Suprapubic skin (tissue), 4 donors: ENCODE measurements around the gene CGB8. TPM values are rescaled to one million over a fixed set of nuclear protein-coding genes. Genes with fewer than 3 reads are reported as not detected.

Experiments
- DNase-seq, 2 donors: peaks; one replicate each; pipeline ENCODE4 v3.0.0-alpha.2; 2019; ENCODE audit warnings: low spot score in 2 of 2
- H3K27ac ChIP-seq: fragments of 200-600 bp; sonication (generic); one replicate; pipeline ENCODE4 v1.5.1; 2019
- H3K27me3 ChIP-seq: fragments of 200-600 bp; sonication (generic); one replicate; pipeline ENCODE4 v1.5.1; 2019
- H3K36me3 ChIP-seq: fragments of 200-600 bp; sonication (generic); one replicate; pipeline ENCODE4 v1.5.1; 2019
- H3K4me1 ChIP-seq: fragments of 200-600 bp; sonication (generic); one replicate; pipeline ENCODE4 v1.5.1; 2019
- H3K4me3 ChIP-seq: fragments of 200-600 bp; sonication (generic); one replicate; pipeline ENCODE4 v1.5.1; 2019; ENCODE audit warnings: mild to moderate bottlenecking
- H3K9me3 ChIP-seq: fragments of 200-600 bp; sonication (generic); one replicate; pipeline ENCODE4 v1.5.1; 2019
- EP300 ChIP-seq: sonication (generic); formaldehyde crosslinking; IDR thresholded peaks from one replicate; pipeline ENCODE4 v1.6.1; 2017; ENCODE audit warnings: antibody characterized with exemption
- POLR2A ChIP-seq, 2 donors: fragments of 450-650 bp; IDR thresholded peaks; one replicate each; pipeline ENCODE4 v1.6.1; 2017; ENCODE audit warnings: antibody characterized with exemption in 2 of 2, mild to moderate bottlenecking in 2 of 2, moderate library complexity in 2 of 2
- POLR2AphosphoS5 ChIP-seq, 3 donors: sonication (generic); formaldehyde crosslinking; IDR thresholded peaks; one replicate each; pipeline ENCODE4 v1.6.1; 2017; ENCODE audit warnings: antibody characterized with exemption in 3 of 3
- WGBS: methylation state at CpG from one replicate; pipeline ENCODE4 v1.1.5; 2018; 5-methylcytosine and 5-hydroxymethylcytosine counted together
- total RNA-seq, 4 donors: library from RNA; depleted of rRNA; stranded (reverse); fragments of >200 nt; gene quantifications; one replicate each; pipeline ENCODE4 v1.1.0, GENCODE V29; 2016
- TF ChIP-seq, protein P1 (sequence below), 2 donors: fragments of 200-600 bp in 1 of 2; fragments of 450-650 bp in 1 of 2; sonication (generic) in 1 of 2; IDR thresholded peaks; one replicate each; pipeline ENCODE4 v1.5.1; 2016 to 2019; ENCODE audit warnings: antibody characterized with exemption in 2 of 2, mild to moderate bottlenecking in 1 of 2, moderate library complexity in 1 of 2

The CGB8 gene
- total RNA-seq, 4 donors from 2014 or later = not detected

DNA sequence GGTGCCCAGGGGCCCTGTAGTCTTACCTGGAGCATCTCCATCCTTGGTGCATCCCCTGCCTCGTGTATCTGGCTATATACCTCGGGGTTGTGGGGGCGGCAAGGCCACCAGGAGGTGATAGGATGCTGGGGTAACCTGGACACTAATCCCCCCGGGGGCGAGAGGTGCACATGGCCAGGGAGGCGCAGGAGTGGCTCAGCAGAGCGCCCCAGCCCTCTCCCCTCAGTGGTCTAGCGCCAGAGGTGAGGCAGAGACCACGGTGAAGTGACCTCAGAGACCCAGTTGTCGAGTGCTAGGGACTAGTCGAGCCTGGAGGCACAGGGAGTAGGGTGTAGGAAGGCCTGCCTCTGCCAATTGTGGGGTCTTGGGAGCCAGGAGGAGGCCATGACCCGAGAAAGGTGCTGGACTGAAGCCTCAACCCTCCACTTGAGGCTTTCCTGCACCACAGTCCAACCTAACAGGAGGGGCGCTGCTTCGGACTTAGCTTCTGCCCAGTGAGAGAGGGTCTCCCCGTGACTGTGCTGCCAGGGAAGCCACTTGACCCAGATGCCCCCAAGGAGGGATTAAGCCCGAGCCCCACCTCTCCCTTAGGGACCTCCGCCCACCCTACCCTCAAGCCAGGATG is 31.8 kb downstream of the CGB8 start, which contains the start of gene LHB:
Gene LHB, minus strand, starts transcription at position 51 of the 625 bp plus-strand sequence. Its CDS starts 10 bp downstream, at position 41.
- peaks cover 27% of the 10 kb centered on the region for H3K36me3 ChIP-seq
- DNase-seq = no peak
- H3K9me3 ChIP-seq = no peaks in the 10 kb centered on the region
- peak within 1 kb of the TSS; percentile 54 for H3K4me3 ChIP-seq
- peaks cover 27% of the 10 kb centered on the region for H3K4me1 ChIP-seq
- H3K27me3 ChIP-seq = peaks cover 6% of the 10 kb centered on the region
- WGBS = 88% methylated on average over 5 of the region's 17 CpGs
- no peak within 1 kb of the TSS for H3K27ac ChIP-seq
- TF ChIP-seq POLR2AphosphoS5 (IDR thresholded peaks at IDR 0.05) = no peak

DNA sequence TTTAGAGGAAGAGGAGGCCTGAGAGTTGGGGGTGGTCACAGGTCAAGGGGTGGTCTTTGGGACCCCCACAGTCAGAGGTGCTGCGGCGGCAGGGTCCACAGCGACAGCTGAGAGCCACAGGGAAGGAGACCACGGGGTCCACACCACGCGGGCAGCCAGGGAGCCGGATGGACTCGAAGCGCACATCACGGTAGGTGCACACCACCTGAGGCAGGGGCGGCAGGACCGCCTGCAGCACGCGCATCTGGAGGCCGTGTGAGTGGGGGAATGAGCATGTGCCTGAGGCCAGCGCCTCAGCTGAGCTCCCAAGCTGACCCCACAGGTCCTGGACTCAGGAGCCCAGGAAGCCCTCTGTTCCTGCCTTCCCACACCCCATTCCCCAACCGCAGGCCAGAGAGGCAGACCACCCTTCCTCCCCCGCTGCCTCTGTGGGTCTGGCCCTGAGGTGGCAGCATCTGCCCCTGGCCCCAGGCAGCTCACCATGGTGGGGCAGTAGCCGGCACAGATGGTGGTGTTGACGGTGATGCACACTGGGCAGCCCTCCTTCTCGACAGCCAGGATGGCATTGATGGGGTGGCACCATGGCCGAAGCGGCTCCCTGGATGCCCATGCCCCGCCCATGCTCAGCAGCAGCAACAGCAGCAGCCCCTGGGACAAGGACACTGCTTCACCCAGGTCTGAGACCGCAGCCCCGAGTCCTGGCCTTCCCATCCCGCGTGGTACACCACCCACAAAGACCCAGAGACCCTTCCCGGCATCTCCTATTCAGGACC is 32.7 kb downstream of the CGB8 start:
- peaks cover 6% of the 10 kb centered on the region for H3K27me3 ChIP-seq
- WGBS = 95% methylated on average over 4 of the region's 29 CpGs
- peaks cover 36% of the 10 kb centered on the region for H3K36me3 ChIP-seq
- no peaks in the 10 kb centered on the region for H3K9me3 ChIP-seq
- TF ChIP-seq POLR2AphosphoS5 (IDR thresholded peaks at IDR 0.05) (no peak), POLR2A (IDR thresholded peaks at IDR 0.05) (no peak)
- TF ChIP-seq, protein P1, sequence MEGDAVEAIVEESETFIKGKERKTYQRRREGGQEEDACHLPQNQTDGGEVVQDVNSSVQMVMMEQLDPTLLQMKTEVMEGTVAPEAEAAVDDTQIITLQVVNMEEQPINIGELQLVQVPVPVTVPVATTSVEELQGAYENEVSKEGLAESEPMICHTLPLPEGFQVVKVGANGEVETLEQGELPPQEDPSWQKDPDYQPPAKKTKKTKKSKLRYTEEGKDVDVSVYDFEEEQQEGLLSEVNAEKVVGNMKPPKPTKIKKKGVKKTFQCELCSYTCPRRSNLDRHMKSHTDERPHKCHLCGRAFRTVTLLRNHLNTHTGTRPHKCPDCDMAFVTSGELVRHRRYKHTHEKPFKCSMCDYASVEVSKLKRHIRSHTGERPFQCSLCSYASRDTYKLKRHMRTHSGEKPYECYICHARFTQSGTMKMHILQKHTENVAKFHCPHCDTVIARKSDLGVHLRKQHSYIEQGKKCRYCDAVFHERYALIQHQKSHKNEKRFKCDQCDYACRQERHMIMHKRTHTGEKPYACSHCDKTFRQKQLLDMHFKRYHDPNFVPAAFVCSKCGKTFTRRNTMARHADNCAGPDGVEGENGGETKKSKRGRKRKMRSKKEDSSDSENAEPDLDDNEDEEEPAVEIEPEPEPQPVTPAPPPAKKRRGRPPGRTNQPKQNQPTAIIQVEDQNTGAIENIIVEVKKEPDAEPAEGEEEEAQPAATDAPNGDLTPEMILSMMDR (IDR thresholded peaks at IDR 0.05) = no peak
- peaks cover 27% of the 10 kb centered on the region for H3K4me1 ChIP-seq
- no peak for DNase-seq
- H3K4me3 ChIP-seq = no peak overlapping the region
- H3K27ac ChIP-seq = no peak overlapping the region

DNA sequence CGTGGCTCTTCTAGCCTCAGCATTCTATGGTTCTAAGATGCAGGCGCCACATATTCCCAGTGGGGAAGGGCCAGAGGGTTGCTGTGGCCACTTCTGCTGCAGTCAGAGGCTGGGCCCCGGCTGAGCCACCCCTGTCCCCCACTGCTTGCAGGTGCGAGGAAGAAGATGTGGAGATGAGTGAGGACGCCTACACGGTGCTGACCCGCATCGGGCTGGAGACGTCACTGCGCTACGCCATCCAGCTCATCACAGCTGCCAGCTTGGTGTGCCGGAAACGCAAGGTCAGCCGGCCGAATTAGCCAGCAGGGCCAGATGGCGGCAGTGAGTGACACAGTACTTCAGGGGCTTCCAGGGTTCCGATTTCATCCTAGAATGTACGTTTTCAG is 34.0 kb downstream of the CGB8 start:
- H3K9me3 ChIP-seq = no peaks in the 10 kb centered on the region

DNA sequence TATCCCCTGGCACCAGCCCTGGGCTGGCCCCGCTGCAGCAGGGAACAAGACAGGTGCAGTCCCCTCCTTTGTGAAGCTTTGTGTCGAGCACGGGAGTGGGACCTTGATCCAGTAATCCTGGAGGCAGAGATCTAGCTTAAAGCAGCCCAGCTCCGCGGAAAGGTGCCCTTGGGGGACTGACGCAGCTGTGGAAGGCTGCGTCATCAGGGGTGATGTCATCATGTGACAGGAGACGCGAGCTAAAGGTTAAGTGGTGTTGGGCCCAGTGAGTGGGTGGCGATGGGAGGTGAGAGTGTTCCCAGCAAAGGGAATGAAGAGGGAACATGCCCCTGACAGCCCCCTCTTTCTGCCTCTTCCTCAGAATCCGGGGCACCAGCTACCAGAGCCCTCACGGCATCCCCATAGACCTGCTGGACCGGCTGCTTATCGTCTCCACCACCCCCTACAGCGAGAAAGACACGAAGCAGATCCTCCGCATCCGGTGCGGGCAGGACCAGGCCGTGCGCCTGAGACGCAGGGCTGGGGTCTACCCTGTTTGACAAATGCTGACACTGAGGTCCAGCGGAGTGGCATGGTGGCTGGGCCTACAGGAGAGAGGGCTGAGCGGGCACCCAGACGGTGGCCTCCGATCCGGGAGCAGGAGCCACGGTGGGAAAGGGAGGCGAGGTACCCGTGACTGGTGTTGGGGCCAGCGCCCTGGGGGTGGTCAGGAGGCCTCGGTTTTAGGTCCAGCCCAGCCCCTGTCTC is 34.6 kb downstream of the CGB8 start:
- 86% methylated on average over 25 of the region's 32 CpGs for WGBS
- no peak for DNase-seq
- Histone ChIP-seq H3K4me3 (no peak overlapping the region), H3K36me3 (peaks cover 56% of the 10 kb centered on the region), H3K27me3 (peaks cover 2% of the 10 kb centered on the region), H3K4me1 (peaks cover 21% of the 10 kb centered on the region), H3K9me3 (no peaks in the 10 kb centered on the region), H3K27ac (no peak overlapping the region)
- TF ChIP-seq POLR2AphosphoS5 (IDR thresholded peaks at IDR 0.05) (no peak), POLR2A (IDR thresholded peaks at IDR 0.05) (no peak)

More for the DNA sequence above, 34.0 kb downstream of the CGB8 start:
- H3K27ac ChIP-seq = no peak overlapping the region
- H3K4me3 ChIP-seq = no peak overlapping the region
- WGBS = 97% methylated on average over 10 of the region's 18 CpGs
- no peak for TF ChIP-seq EP300
- TF ChIP-seq, protein P1 (IDR thresholded peaks at IDR 0.05) = no peak
- TF ChIP-seq POLR2A (IDR thresholded peaks at IDR 0.05) = no peak
- TF ChIP-seq POLR2AphosphoS5 (IDR thresholded peaks at IDR 0.05) = no peak
- peaks cover 50% of the 10 kb centered on the region for H3K36me3 ChIP-seq
- no peak for DNase-seq
- H3K27me3 ChIP-seq = peaks cover 6% of the 10 kb centered on the region
- H3K4me1 ChIP-seq = peaks cover 27% of the 10 kb centered on the region

DNA sequence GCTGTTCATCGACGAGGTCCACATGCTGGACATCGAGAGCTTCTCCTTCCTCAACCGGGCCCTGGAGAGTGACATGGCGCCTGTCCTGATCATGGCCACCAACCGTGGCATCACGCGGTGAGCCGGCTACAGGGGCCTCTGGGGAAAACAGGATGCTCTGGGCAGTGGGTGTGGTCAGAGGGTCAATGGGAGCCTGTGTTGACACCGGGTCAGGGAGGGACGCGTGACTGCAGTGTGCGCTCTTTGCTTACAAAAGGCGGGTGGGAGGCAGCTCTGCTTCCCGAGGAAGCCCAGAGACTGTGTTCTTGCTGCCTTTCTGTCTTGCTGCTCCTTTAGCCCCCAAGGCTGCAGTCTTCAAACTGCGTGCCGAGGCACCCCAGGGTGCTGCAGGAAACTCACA is 37.7 kb downstream of the CGB8 start:
- Histone ChIP-seq H3K36me3 (peaks cover 77% of the 10 kb centered on the region), H3K4me1 (no peaks in the 10 kb centered on the region), H3K4me3 (no peak overlapping the region), H3K27ac (no peak overlapping the region), H3K9me3 (no peaks in the 10 kb centered on the region), H3K27me3 (no peaks in the 10 kb centered on the region)
- TF ChIP-seq EP300 (no peak), POLR2AphosphoS5 (IDR thresholded peaks at IDR 0.05) (no peak), POLR2A (IDR thresholded peaks at IDR 0.05) (no peak)
- TF ChIP-seq, protein P1 (IDR thresholded peaks at IDR 0.05) = no peak
- DNase-seq = no peak
- WGBS = 91% methylated on average over 9 of the region's 17 CpGs

DNA sequence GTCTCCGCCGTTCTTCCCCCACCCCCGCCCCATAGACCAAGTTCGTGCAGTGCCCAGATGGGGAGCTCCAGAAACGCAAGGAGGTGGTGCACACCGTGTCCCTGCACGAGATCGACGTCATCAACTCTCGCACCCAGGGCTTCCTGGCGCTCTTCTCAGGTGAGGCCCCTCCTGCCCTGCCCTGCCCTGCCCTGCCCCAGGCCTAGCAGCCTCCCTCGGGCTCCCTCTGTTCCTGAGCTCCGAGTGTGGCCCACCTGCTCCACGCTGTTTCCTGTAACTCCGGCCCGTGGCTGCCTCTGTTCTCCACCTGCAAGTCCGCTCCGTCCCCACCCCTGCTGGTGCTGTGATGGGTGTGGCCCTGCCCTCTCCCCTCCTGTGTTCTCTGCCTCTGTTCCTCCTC is 38.5 kb downstream of the CGB8 start:
- TF ChIP-seq, protein P1 (IDR thresholded peaks at IDR 0.05) = no peak
- TF ChIP-seq EP300 = no peak
- no peak for TF ChIP-seq POLR2A (IDR thresholded peaks at IDR 0.05)
- no peak for TF ChIP-seq POLR2AphosphoS5 (IDR thresholded peaks at IDR 0.05)
- Histone ChIP-seq H3K9me3 (no peaks in the 10 kb centered on the region), H3K27me3 (no peaks in the 10 kb centered on the region), H3K27ac (no peak overlapping the region), H3K36me3 (peaks cover 77% of the 10 kb centered on the region), H3K4me3 (no peak overlapping the region), H3K4me1 (no peaks in the 10 kb centered on the region)
- 92% methylated on average over 9 of the region's 18 CpGs for WGBS
- no peak for DNase-seq
